CD14-positive monocyte (primary cell): ENCODE data around the gene RLF. TPM values are rescaled to one million over a fixed set of nuclear protein-coding genes. Genes with fewer than 3 reads are reported as not detected.

Experiments
- DNase-seq, 3 donors: peaks; one replicate each; pipeline ENCODE4 v3.0.0-alpha.2; 2011 to 2022
- H2AFZ ChIP-seq: 2 replicates; pipeline ENCODE4 v1.6.0; 2012; ENCODE audit warnings: mild to moderate bottlenecking, low read depth, low read length, inconsistent platforms; ENCODE audit not compliant: insufficient read depth, poor library complexity, severe bottlenecking
- H3K27ac ChIP-seq, 2 donors: 1 replicate in 1 of 2; 2 replicates in 1 of 2; pipeline ENCODE4 v1.5.1; 2012 to 2013; ENCODE audit warnings: low read length in 2 of 2, control low read depth in 1 of 2, inconsistent platforms in 1 of 2, low read depth in 1 of 2, mild to moderate bottlenecking in 1 of 2
- H3K27me3 ChIP-seq, 2 donors: one replicate each; pipeline versions ENCODE4 v1.6.0 to v1.6.1; 2011 to 2013; ENCODE audit warnings: low read length in 2 of 2; ENCODE audit not compliant: control insufficient read depth in 2 of 2, insufficient read depth in 2 of 2
- H3K36me3 ChIP-seq, 2 donors: replicated peaks in 1 of 2; 1 replicate in 1 of 2; 2 replicates in 1 of 2; pipeline versions ENCODE4 v1.5.1 to v1.6.1; 2012 to 2013; ENCODE audit warnings: low read length in 2 of 2, control low read depth in 1 of 2, inconsistent platforms in 1 of 2, mild to moderate bottlenecking in 1 of 2; ENCODE audit not compliant: insufficient read depth in 2 of 2, control insufficient read depth in 1 of 2
- H3K4me1 ChIP-seq, 2 donors: 1 replicate in 1 of 2; 2 replicates in 1 of 2; pipeline versions ENCODE4 v1.5.1 to v1.6.1; 2012 to 2013; ENCODE audit warnings: low read length in 2 of 2, control low read depth in 1 of 2, inconsistent platforms in 1 of 2, mild to moderate bottlenecking in 1 of 2, moderate library complexity in 1 of 2; ENCODE audit not compliant: insufficient read depth in 2 of 2, control insufficient read depth in 1 of 2
- H3K4me2 ChIP-seq: replicated peaks from 2 replicates; pipeline ENCODE3; 2012; ENCODE audit warnings: low read length, moderate library complexity, mild to moderate bottlenecking; ENCODE audit not compliant: poor library complexity, severe bottlenecking; ENCODE audit errors: extremely low read depth
- H3K4me3 ChIP-seq, 3 experiments: fragments of 200-600 bp in 1 of 3; sonication (generic) in 1 of 3; replicated peaks in 1 of 3; 1 replicate in 2 of 3; 2 replicates in 1 of 3; pipeline ENCODE4 v1.5.1; 2011 to 2013; ENCODE audit warnings: low read length in 3 of 3, mild to moderate bottlenecking in 3 of 3, control low read depth in 2 of 3, low read depth in 2 of 3, inconsistent platforms in 1 of 3, moderate library complexity in 1 of 3
- H3K79me2 ChIP-seq: 2 replicates; pipeline ENCODE4 v1.6.0; 2012; ENCODE audit warnings: mild to moderate bottlenecking, control low read depth, inconsistent platforms, low read length, moderate library complexity; ENCODE audit not compliant: insufficient read depth
- H3K9ac ChIP-seq: 2 replicates; pipeline ENCODE4 v1.6.0; 2017; ENCODE audit warnings: low read length, mild to moderate bottlenecking; ENCODE audit not compliant: insufficient read depth, poor library complexity, severe bottlenecking
- H3K9me3 ChIP-seq, 2 donors: replicated peaks in 1 of 2; 1 replicate in 1 of 2; 2 replicates in 1 of 2; pipeline versions ENCODE4 v1.5.1 to v1.6.1; 2012 to 2013; ENCODE audit warnings: low read length in 2 of 2, control low read depth in 1 of 2; ENCODE audit not compliant: control insufficient read depth in 1 of 2, insufficient read depth in 1 of 2
- H4K20me1 ChIP-seq: 2 replicates; pipeline ENCODE4 v1.6.0; 2012; ENCODE audit warnings: mild to moderate bottlenecking, low read length, control low read depth, moderate library complexity; ENCODE audit not compliant: insufficient read depth
- H3K27ac Mint-ChIP-seq, 7 donors: one replicate each; pipeline ENCODE4 v1.8.0; 2020; ENCODE audit warnings: mild to moderate bottlenecking in 7 of 7, mixed read lengths in 7 of 7, moderate library complexity in 6 of 7, inconsistent platforms in 2 of 7
- H3K27me3 Mint-ChIP-seq, 3 donors: one replicate each; pipeline ENCODE4 v1.8.0; 2021 to 2022; ENCODE audit warnings: low read depth in 3 of 3, mild to moderate bottlenecking in 3 of 3, mixed read lengths in 3 of 3, moderate library complexity in 3 of 3, inconsistent platforms in 1 of 3
- H3K36me3 Mint-ChIP-seq, 2 donors: one replicate each; pipeline ENCODE4 v1.8.0; 2020; ENCODE audit warnings: mixed read lengths in 2 of 2, inconsistent platforms in 1 of 2, mild to moderate bottlenecking in 1 of 2
- H3K4me1 Mint-ChIP-seq: one replicate; pipeline ENCODE4 v1.8.0; 2020; ENCODE audit warnings: mild to moderate bottlenecking, mixed read lengths
- H3K4me3 Mint-ChIP-seq, 2 donors: one replicate each; pipeline ENCODE4 v1.8.0; 2020; ENCODE audit warnings: mild to moderate bottlenecking in 2 of 2, mixed read lengths in 2 of 2, moderate library complexity in 1 of 2
- H3K9me3 Mint-ChIP-seq, 7 donors: one replicate each; pipeline ENCODE4 v1.8.0; 2020 to 2022; ENCODE audit warnings: mixed read lengths in 7 of 7, mild to moderate bottlenecking in 6 of 7, moderate library complexity in 6 of 7, inconsistent platforms in 2 of 7
- WGBS: methylation state at CpG from one replicate; pipeline ENCODE4 v1.1.5; 2013; ENCODE audit warnings: missing lambda C conversion rate; ENCODE audit not compliant: insufficient coverage; 5-methylcytosine and 5-hydroxymethylcytosine counted together
- intact Hi-C, 2 donors: fragments of 100-400 bp; cut with micrococcal nuclease; formaldehyde crosslinking; loops; one replicate each; pipeline versions ENCODE4 v1.15.0 to v1.15.1; 2023
- polyA plus RNA-seq, 3 donors: library from polyadenylated mRNA; depleted of rRNA in 1 of 3; unstranded in 2 of 3; stranded (reverse) in 1 of 3; fragments of 300-500 nt in 2 of 3; fragments of >200 nt in 1 of 3; fragmentation: Illumina TruSeq in 2 of 3; gene quantifications; 1 replicate in 2 of 3; 2 replicates in 1 of 3; pipeline ENCODE4 v1.2.3, GENCODE V29; 2012 to 2021
- small RNA-seq: library from RNA; depleted of rRNA; stranded (forward); fragments of <200 nt; gene quantifications from one replicate; pipeline ENCODE3, GENCODE V24; 2012; ENCODE audit warnings: low read depth; ENCODE audit not compliant: insufficient read length
- TF ChIP-seq, protein P1 (sequence below): fragments of 200-600 bp; IDR thresholded peaks from one replicate; pipeline ENCODE4 v1.8.0; 2022; ENCODE audit warnings: antibody characterized with exemption, mild to moderate bottlenecking

Gene RLF
- polyA plus RNA-seq, 3 donors: 3.0 to 9.2 (median 6.2) TPM

DNA sequence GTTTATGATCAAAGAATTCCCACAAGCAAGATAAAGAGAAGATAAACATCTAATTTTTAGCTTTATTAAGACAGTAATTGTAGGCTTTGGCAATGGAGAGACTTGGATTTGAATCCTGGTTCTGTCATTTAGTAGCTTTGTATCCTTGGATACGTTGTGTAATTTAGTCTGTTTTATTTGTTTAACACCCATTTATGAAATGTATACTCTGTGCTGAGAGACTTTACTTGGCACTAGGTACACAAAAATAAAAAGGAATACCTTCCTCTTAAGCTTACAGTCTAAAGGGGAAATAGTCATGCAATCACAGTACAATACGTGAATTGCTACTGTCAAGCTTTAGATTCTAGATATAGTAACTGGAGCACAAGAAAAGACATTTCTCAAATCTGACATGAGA, 120.7 kb downstream of the RLF start:
- H3K27me3 ChIP-seq: no peaks in the 10 kb centered on the region
- no peaks in the 10 kb centered on the region for H3K4me1 ChIP-seq
- no peak overlapping the region for H3K4me2 ChIP-seq
- TF ChIP-seq, protein P1, sequence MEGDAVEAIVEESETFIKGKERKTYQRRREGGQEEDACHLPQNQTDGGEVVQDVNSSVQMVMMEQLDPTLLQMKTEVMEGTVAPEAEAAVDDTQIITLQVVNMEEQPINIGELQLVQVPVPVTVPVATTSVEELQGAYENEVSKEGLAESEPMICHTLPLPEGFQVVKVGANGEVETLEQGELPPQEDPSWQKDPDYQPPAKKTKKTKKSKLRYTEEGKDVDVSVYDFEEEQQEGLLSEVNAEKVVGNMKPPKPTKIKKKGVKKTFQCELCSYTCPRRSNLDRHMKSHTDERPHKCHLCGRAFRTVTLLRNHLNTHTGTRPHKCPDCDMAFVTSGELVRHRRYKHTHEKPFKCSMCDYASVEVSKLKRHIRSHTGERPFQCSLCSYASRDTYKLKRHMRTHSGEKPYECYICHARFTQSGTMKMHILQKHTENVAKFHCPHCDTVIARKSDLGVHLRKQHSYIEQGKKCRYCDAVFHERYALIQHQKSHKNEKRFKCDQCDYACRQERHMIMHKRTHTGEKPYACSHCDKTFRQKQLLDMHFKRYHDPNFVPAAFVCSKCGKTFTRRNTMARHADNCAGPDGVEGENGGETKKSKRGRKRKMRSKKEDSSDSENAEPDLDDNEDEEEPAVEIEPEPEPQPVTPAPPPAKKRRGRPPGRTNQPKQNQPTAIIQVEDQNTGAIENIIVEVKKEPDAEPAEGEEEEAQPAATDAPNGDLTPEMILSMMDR: no peak
- no peak overlapping the region for H3K4me3 ChIP-seq
- Mint-ChIP-seq H3K9me3 (no peaks in the 10 kb centered on the region), H3K36me3 (peaks cover 58 to 68% of the 10 kb centered on the region in 2 donors), H3K27me3 (peaks cover 0 to 2% (median 1%) of the 10 kb centered on the region in 3 donors), H3K27ac (no peak overlapping the region), H3K4me1 (no peaks in the 10 kb centered on the region), H3K4me3 (no peak overlapping the region)
- intact Hi-C loops: no loop called here
- H3K9ac ChIP-seq: no peak overlapping the region
- H4K20me1 ChIP-seq: no peaks in the 10 kb centered on the region
- H3K79me2 ChIP-seq: no peaks in the 10 kb centered on the region
- no peak overlapping the region for H3K27ac ChIP-seq
- H2AFZ ChIP-seq: no peak overlapping the region
- 80% methylated on average over 1 of the region's 2 CpGs for WGBS
- peaks cover 41 to 73% of the 10 kb centered on the region in 2 donors for H3K36me3 ChIP-seq
- DNase-seq: no peak
- H3K9me3 ChIP-seq: no peaks in the 10 kb centered on the region

Small RNA genes lying within 50 kb of the gene (small RNA-seq; reads per million reads assigned to genes)
- gene RNU6-1237P: not detected

Other genes starting within 250 kb of the RLF start
- 10 to 100 TPM in 1 of 3 donors, 1 to 10 TPM in 2; 6.8 to 17.9 (median 7.9) TPM for gene MFSD2A, start 206.2 kb upstream of the RLF start, polyA plus RNA-seq
- gene CAP1, start 120.7 kb upstream of the RLF start, polyA plus RNA-seq: 100 to 1,000 TPM; 400 to 941 (median 876) TPM
- 1,000 to 10,000 TPM in 1 of 3 donors, 100 to 1,000 TPM in 2; 166 to 1,143 (median 658) TPM for gene PPT1, start 64.1 kb upstream of the RLF start, polyA plus RNA-seq
- not detected for gene TMCO2, start 86.5 kb downstream of the RLF start, polyA plus RNA-seq
- 10 to 100 TPM in 2 of 3 donors, 1 to 10 TPM in 1; 6.4 to 45.6 (median 36.0) TPM for gene ZMPSTE24, start 96.8 kb downstream of the RLF start, polyA plus RNA-seq
- 10 to 100 TPM in 1 of 3 donors, 1 to 10 TPM in 2; 2.0 to 24.3 (median 2.6) TPM for gene COL9A2, start 155.9 kb downstream of the RLF start, polyA plus RNA-seq
- 100 to 1,000 TPM; 302 to 382 (median 359) TPM for gene SMAP2, start 212.3 kb downstream of the RLF start, polyA plus RNA-seq